HL-60 (cell line): ENCODE measurements around the gene CEP295NL.

ENCODE experiments used
- DNase-seq, 2 experiments: peaks; one replicate each; pipeline ENCODE4 v3.0.0-alpha.2; 2010 to 2020; ENCODE audit warnings: low read depth in 1 of 2, low spot score in 1 of 2
- H3K27ac ChIP-seq: fragments of 250-450 bp; sonication (Bioruptor Pico); replicated peaks from 2 replicates; pipeline ENCODE4 v1.5.1; 2020; ENCODE audit warnings: mild to moderate bottlenecking, moderate library complexity
- H3K27me3 ChIP-seq: fragments of 250-450 bp; sonication (Bioruptor Pico); 2 replicates; pipeline ENCODE4 v1.5.1; 2021; ENCODE audit warnings: mild to moderate bottlenecking, moderate library complexity; ENCODE audit not compliant: insufficient read depth, poor library complexity, severe bottlenecking
- H3K4me3 ChIP-seq: replicated peaks from 2 replicates; pipeline ENCODE4 v1.5.1; 2011; ENCODE audit warnings: mild to moderate bottlenecking, control low read depth, low read length; ENCODE audit not compliant: insufficient read depth
- GABPA ChIP-seq: IDR thresholded peaks from 2 replicates; pipeline ENCODE4 v1.6.1; 2012; ENCODE audit warnings: low read depth
- POLR2AphosphoS5 ChIP-seq: IDR thresholded peaks from 2 replicates; pipeline ENCODE4 v1.6.1; 2012; ENCODE audit warnings: low read depth
- SPI1 ChIP-seq: IDR thresholded peaks from 2 replicates; pipeline ENCODE4 v1.6.1; 2012; ENCODE audit warnings: low read depth, mild to moderate bottlenecking, borderline replicate concordance
- TF ChIP-seq, protein P1 (sequence below): IDR thresholded peaks from 2 replicates; pipeline ENCODE4 v1.6.1; 2012; ENCODE audit warnings: low read depth; ENCODE audit not compliant: insufficient replicate concordance
- TF ChIP-seq, protein P2 (sequence below): IDR thresholded peaks from one replicate; pipeline ENCODE4 v1.5.1; 2011; ENCODE audit warnings: low read length, control low read depth, inconsistent platforms; ENCODE audit not compliant: insufficient read depth

CEP295NL gene

DNA sequence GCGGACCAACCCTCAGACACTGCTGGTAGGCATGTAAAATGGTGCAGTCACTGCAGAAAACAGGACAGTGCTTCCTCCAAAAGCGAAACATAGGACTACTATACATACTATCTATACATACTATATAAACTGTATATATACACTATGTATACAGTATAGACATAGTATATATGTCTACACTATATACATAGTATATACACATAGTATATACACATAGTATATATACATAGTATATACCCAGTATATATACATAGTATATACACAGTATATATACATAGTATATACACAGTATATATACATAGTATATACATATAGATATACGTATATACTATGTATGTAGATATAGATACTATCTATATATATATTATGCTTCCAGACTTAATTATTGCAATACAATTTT, 55.9 kb downstream of the CEP295NL start:
- H3K27ac ChIP-seq, result no peak overlapping the region
- TF ChIP-seq, protein P1, sequence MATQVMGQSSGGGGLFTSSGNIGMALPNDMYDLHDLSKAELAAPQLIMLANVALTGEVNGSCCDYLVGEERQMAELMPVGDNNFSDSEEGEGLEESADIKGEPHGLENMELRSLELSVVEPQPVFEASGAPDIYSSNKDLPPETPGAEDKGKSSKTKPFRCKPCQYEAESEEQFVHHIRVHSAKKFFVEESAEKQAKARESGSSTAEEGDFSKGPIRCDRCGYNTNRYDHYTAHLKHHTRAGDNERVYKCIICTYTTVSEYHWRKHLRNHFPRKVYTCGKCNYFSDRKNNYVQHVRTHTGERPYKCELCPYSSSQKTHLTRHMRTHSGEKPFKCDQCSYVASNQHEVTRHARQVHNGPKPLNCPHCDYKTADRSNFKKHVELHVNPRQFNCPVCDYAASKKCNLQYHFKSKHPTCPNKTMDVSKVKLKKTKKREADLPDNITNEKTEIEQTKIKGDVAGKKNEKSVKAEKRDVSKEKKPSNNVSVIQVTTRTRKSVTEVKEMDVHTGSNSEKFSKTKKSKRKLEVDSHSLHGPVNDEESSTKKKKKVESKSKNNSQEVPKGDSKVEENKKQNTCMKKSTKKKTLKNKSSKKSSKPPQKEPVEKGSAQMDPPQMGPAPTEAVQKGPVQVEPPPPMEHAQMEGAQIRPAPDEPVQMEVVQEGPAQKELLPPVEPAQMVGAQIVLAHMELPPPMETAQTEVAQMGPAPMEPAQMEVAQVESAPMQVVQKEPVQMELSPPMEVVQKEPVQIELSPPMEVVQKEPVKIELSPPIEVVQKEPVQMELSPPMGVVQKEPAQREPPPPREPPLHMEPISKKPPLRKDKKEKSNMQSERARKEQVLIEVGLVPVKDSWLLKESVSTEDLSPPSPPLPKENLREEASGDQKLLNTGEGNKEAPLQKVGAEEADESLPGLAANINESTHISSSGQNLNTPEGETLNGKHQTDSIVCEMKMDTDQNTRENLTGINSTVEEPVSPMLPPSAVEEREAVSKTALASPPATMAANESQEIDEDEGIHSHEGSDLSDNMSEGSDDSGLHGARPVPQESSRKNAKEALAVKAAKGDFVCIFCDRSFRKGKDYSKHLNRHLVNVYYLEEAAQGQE, result no peak
- TF ChIP-seq, protein P2, sequence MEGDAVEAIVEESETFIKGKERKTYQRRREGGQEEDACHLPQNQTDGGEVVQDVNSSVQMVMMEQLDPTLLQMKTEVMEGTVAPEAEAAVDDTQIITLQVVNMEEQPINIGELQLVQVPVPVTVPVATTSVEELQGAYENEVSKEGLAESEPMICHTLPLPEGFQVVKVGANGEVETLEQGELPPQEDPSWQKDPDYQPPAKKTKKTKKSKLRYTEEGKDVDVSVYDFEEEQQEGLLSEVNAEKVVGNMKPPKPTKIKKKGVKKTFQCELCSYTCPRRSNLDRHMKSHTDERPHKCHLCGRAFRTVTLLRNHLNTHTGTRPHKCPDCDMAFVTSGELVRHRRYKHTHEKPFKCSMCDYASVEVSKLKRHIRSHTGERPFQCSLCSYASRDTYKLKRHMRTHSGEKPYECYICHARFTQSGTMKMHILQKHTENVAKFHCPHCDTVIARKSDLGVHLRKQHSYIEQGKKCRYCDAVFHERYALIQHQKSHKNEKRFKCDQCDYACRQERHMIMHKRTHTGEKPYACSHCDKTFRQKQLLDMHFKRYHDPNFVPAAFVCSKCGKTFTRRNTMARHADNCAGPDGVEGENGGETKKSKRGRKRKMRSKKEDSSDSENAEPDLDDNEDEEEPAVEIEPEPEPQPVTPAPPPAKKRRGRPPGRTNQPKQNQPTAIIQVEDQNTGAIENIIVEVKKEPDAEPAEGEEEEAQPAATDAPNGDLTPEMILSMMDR, result no peak
- TF ChIP-seq SPI1 (no peak), POLR2AphosphoS5 (no peak), GABPA (no peak)
- no peak overlapping the region for H3K4me3 ChIP-seq
- no peaks in the 10 kb centered on the region for H3K27me3 ChIP-seq
- DNase-seq, result no peak

DNA sequence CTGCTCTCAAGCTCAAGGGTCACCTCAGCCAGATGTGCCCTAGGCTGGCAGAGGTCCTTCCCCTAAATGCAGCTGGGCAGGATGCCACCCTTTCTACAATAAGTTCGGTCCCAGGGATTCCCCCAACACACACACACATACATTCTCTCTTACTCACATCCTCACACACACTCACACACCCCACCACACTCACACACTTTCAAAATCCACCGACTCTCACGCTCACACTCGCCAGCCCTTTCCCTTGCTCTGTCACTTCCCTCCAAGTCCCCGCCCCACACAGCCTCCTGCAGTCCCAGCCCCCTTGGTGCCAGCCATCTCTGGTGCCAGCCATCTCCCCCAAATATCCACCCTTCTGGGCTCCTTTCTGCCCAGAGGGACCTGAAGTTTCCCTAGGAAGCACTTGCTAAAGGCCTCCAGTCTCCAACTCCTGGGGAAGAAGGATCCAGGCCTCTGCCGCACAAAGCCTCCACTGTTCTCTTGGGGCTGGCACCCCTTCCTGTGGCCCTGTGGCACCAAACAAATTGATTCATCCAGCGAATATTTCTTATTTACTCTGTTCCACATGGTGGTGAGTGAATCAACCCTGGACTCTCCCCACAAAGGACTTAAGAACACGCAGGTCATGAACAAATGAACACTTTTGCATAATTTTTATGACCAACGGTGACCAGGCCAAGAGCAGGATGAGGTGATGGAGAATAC, 58.5 kb downstream of the CEP295NL start:
- Histone ChIP-seq H3K4me3 (no peak overlapping the region), H3K27me3 (no peaks in the 10 kb centered on the region), H3K27ac (no peak overlapping the region)
- DNase-seq, result no peak
- TF ChIP-seq POLR2AphosphoS5 (no peak), GABPA (no peak), SPI1 (no peak)
- TF ChIP-seq, protein P2, result no peak
- TF ChIP-seq, protein P1, result no peak

GRCh38 chr17:78842881-78843565, 60.0 kb downstream of the CEP295NL start:
- TF ChIP-seq, protein P1, result no peak
- TF ChIP-seq, protein P2, result peak; percentile 98
- TF ChIP-seq GABPA, result no peak
- no peak overlapping the region for H3K27ac ChIP-seq
- peak in 1 of 2 experiments; percentile 70 for DNase-seq

More at GRCh38 chr17:78842881-78843565, 60.0 kb downstream of the CEP295NL start:
- H3K27me3 ChIP-seq, result no peaks in the 10 kb centered on the region
- H3K4me3 ChIP-seq, result no peak overlapping the region
